ENCODE measurements around the gene ZNF474. TPM values are rescaled to one million over a fixed set of nuclear protein-coding genes. Genes with fewer than 3 reads are reported as not detected.

Gene ZNF474
- total RNA-seq, 1 experiment from 2014 or later: 0.73 TPM

DNA sequence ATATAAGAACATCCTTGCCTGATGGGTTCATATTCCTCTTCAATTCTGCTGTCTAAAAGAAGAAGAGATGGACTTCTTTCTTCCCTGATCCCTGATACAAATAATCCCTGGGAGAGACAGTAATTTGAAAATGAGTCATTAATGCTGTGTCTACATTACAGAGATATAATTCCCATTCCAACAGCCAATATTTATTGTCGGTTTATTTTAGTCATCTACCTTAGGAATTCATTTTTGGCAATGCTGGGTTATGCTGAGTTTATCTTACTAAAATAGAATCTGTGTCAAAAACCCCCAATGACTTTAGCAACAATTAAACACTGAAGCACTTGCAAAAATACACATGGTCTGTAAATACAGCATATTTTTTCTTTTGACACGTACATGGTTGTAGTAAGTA is 23.9 kb downstream of the ZNF474 start:
- H3K9me3 Mint-ChIP-seq (ENCODE audit: low read depth, unreplicated experiment): no peaks in the 10 kb centered on the region
- H3K27ac Mint-ChIP-seq (ENCODE audit: unreplicated experiment): no peak overlapping the region
- no TSS peak for BruUV-seq (replicated peaks)
- H3K27me3 Mint-ChIP-seq (ENCODE audit: unreplicated experiment): no peaks in the 10 kb centered on the region
- H3K36me3 Mint-ChIP-seq (ENCODE audit: insufficient read depth, unreplicated experiment): no peaks in the 10 kb centered on the region
- TF ChIP-seq, protein P1, sequence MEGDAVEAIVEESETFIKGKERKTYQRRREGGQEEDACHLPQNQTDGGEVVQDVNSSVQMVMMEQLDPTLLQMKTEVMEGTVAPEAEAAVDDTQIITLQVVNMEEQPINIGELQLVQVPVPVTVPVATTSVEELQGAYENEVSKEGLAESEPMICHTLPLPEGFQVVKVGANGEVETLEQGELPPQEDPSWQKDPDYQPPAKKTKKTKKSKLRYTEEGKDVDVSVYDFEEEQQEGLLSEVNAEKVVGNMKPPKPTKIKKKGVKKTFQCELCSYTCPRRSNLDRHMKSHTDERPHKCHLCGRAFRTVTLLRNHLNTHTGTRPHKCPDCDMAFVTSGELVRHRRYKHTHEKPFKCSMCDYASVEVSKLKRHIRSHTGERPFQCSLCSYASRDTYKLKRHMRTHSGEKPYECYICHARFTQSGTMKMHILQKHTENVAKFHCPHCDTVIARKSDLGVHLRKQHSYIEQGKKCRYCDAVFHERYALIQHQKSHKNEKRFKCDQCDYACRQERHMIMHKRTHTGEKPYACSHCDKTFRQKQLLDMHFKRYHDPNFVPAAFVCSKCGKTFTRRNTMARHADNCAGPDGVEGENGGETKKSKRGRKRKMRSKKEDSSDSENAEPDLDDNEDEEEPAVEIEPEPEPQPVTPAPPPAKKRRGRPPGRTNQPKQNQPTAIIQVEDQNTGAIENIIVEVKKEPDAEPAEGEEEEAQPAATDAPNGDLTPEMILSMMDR (IDR thresholded peaks at IDR 0.05; ENCODE audit: unreplicated experiment): no peak
- H3K4me3 Mint-ChIP-seq (ENCODE audit: low read depth, unreplicated experiment): no peak overlapping the region
- intact Hi-C loops (cut with micrococcal nuclease; ENCODE audit: unreplicated experiment): no loop called here
- CTCF ChIA-PET: no interaction called here
- DNase-seq: no peak
- H3K4me1 Mint-ChIP-seq (ENCODE audit: low read depth, unreplicated experiment): peaks cover 6% of the 10 kb centered on the region

DNA sequence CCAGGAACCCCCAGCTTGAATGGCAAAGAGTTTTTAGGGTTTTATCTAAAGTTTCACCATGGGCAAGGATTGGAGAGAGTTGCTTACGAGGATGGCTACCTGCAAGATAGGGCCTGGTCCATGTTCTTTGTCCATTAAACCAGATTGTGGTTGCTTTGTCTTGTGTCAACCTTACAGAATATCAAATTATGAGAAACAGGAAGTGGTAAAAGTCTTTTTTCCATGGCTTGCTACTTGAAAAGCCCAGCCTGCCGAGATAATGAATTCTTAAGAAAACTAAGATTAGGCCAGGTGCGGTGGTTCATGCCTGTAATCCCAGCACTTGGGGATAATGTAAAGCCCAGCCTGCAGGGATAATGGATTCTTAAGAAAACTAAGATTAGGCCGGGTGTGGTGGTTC is 24.4 kb downstream of the ZNF474 start:
- DNase-seq: no peak
- no peak overlapping the region for H3K4me3 Mint-ChIP-seq (ENCODE audit: low read depth, unreplicated experiment)
- H3K4me1 Mint-ChIP-seq (ENCODE audit: low read depth, unreplicated experiment): peaks cover 6% of the 10 kb centered on the region
- CTCF ChIA-PET: no interaction called here
- no TSS peak for BruUV-seq (replicated peaks)
- no peaks in the 10 kb centered on the region for H3K36me3 Mint-ChIP-seq (ENCODE audit: insufficient read depth, unreplicated experiment)
- H3K9me3 Mint-ChIP-seq (ENCODE audit: low read depth, unreplicated experiment): no peaks in the 10 kb centered on the region
- TF ChIP-seq, protein P1 (IDR thresholded peaks at IDR 0.05; ENCODE audit: unreplicated experiment): no peak
- intact Hi-C loops (cut with micrococcal nuclease; ENCODE audit: unreplicated experiment): no loop called here
- H3K27me3 Mint-ChIP-seq (ENCODE audit: unreplicated experiment): no peaks in the 10 kb centered on the region
- no peak overlapping the region for H3K27ac Mint-ChIP-seq (ENCODE audit: unreplicated experiment)

DNA sequence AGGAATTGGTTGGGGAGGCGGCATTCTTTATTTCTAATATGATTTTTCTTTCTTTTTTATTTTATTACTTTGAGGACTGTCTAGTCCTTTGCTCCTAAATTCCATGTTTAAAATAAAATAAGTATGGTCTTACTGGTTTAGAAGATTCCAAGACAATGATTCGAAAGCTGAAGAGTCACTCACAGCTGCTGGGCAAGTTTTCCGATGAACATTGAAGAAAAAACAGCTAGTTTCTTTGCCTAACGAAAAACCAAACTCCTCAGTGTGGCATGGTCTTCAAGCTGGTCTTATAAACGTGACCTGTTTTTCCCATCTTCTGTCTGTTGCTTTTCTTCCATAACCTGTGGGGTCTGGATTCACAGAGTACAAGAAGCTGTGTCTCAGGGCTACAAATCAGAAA is 25.1 kb downstream of the ZNF474 start:
- Mint-ChIP-seq H3K36me3 (ENCODE audit: insufficient read depth, unreplicated experiment) (no peaks in the 10 kb centered on the region), H3K4me1 (ENCODE audit: low read depth, unreplicated experiment) (peaks cover 6% of the 10 kb centered on the region), H3K4me3 (ENCODE audit: low read depth, unreplicated experiment) (no peak overlapping the region), H3K27ac (ENCODE audit: unreplicated experiment) (no peak overlapping the region), H3K27me3 (ENCODE audit: unreplicated experiment) (no peaks in the 10 kb centered on the region), H3K9me3 (ENCODE audit: low read depth, unreplicated experiment) (no peaks in the 10 kb centered on the region)
- BruUV-seq (replicated peaks): no TSS peak
- TF ChIP-seq, protein P1 (IDR thresholded peaks at IDR 0.05; ENCODE audit: unreplicated experiment): no peak
- no peak for DNase-seq
- intact Hi-C loops (cut with micrococcal nuclease; ENCODE audit: unreplicated experiment): no loop called here
- CTCF ChIA-PET: interaction anchor here (1.6 kb wide), 1 partner anchor 9 kb away, joined by 4 read pairs; no protein-coding TSS in a partner anchor

DNA sequence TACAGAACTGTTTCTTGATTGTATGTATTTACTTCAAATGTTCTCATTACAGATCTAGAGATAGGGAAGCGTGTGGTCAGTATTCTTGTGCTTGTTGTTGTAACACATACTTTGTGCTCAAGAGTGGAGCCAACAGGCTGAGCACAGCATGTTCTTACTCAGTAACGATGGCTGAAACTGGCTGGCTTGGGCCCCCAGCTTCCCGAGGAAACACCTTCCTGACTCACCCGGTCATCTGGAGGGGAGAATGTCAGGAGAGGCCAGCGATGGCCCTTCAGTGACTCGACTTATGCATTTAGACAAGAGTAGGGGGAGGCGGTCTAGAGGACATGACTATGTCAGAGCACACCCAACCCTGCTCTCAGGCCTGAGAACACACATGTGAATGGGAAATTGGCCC is 25.6 kb downstream of the ZNF474 start:
- Mint-ChIP-seq H3K36me3 (ENCODE audit: insufficient read depth, unreplicated experiment) (no peaks in the 10 kb centered on the region), H3K27me3 (ENCODE audit: unreplicated experiment) (no peaks in the 10 kb centered on the region), H3K27ac (ENCODE audit: unreplicated experiment) (no peak overlapping the region), H3K9me3 (ENCODE audit: low read depth, unreplicated experiment) (no peaks in the 10 kb centered on the region), H3K4me3 (ENCODE audit: low read depth, unreplicated experiment) (no peak overlapping the region), H3K4me1 (ENCODE audit: low read depth, unreplicated experiment) (peaks cover 6% of the 10 kb centered on the region)
- no peak for DNase-seq
- intact Hi-C loops (cut with micrococcal nuclease; ENCODE audit: unreplicated experiment): no loop called here
- BruUV-seq (replicated peaks): no TSS peak
- TF ChIP-seq, protein P1 (IDR thresholded peaks at IDR 0.05; ENCODE audit: unreplicated experiment): no peak
- CTCF ChIA-PET: interaction anchor here (1.6 kb wide), 1 partner anchor 9 kb away, joined by 4 read pairs; no protein-coding TSS in a partner anchor

Measured in Calu3 (cell line).